ENCODE measurements around the gene BZW2.
"Not testable (repeated sequence)": the region's sequence is repeated elsewhere in the genome, so short reads cannot be mapped to it uniquely, and the experiment has no call there.

Gene BZW2

DNA sequence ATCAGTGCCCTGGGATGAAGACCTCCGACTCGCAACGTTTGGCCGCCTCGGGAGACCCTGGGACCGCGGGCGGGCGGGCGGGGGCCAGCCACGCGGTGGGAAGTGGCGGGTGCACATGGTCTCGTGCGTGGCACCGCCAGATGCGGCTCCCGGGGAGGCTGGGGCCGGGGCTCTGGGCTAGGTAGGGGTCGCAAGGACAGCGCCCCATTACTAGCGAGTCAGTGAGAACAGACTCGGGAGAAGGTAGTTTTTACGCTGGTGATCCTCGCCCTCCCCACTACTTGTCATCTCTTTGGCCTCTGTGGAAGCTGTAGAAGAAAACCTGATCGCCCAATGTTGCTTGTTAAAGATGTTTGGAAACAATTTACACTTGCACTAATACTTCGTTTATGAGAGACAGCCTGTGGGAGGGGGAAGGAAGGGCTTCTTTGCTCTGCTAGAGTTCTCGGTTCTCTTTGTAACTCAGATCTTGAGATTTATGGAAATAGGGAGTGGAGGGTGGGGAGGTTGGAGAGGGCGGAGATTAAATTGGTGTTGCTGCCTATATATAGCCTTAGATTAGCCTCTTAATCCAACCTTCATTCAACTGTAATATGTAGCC is 591 bp downstream of the BZW2 start:
- DNase-seq: no peak

DNA sequence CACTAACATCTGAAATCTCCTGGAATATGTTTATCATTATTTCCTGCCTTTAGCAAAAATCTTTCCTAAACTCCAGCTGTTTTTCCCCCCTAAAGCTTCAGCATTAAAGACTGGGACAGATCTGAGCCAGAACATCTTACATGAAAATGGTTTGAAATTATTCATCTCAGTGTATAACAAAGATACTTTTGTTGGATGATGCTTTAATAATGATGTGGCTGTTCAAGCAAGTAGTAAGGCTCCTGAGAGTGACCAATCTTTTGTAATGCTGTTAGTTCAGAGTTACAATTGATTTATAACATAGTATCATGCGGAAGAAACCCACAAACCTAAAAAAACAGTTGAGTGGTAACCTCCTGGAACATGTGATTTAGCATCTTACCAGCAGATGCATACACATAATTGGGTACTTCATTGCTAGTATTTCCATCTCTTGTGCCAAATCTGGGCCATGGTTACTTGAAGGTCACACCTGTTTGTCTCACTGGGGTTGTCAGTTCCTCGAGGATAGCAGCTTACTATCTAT is 1.5 kb downstream of the BZW2 start:
- DNase-seq: no peak

DNA sequence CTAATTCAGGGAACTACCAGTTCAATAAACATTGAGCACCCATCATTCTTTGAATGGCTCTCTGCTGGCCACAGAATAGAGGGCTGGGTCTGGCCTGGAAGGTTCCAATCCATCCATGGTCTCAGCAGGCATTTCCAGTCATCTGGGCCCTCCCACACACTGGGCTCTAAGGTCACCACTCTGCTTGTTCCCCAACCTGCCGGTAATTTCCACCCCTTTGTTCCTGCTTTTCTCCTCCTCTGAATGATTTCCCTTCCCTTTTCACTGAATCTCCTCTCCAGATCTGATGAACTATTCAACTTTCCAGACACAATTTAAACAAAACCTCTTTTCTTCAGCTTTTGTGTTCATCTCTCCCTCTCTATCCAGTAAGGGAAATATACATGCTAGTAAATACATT is 2.6 kb downstream of the BZW2 start:
- no peak for DNase-seq

DNA sequence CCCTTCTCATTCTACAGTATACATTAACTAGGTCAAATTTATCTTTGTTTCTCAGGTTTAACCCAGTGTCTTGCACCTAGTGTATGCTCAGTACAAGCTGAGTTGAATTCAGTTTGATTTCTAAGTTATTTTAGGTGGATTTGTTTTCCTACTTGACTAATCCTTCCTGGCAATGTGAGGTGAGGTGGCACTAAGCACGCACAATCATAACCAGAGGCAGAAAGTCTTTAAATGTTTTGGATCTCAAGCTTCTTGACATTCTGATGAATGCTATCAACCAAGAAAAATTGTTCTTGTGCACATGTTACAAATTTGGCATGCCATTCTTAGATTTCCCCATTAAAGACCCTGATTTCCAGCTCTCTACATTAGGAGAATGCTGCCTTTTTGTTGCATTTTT is 3.2 kb downstream of the BZW2 start:
- no peak for DNase-seq

DNA sequence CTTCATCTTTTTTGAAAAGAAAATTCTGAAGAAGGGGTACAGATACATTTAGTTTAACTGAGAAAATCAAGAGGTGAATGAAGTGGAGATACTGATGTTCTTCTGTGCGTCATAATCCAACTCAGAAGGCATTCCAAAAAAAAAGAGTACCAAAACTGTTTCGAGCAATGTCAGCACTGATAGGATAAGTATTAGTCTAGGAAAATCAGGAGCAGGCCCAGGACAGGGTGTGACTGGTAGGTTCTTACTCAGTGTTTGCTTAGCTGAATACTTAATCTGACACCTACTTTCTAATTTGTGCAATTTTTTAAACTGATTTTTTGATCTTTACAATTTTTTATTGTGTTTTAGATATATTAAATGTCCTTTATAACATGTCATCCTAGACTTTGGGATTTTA is 4.3 kb downstream of the BZW2 start:
- DNase-seq: no peak

DNA sequence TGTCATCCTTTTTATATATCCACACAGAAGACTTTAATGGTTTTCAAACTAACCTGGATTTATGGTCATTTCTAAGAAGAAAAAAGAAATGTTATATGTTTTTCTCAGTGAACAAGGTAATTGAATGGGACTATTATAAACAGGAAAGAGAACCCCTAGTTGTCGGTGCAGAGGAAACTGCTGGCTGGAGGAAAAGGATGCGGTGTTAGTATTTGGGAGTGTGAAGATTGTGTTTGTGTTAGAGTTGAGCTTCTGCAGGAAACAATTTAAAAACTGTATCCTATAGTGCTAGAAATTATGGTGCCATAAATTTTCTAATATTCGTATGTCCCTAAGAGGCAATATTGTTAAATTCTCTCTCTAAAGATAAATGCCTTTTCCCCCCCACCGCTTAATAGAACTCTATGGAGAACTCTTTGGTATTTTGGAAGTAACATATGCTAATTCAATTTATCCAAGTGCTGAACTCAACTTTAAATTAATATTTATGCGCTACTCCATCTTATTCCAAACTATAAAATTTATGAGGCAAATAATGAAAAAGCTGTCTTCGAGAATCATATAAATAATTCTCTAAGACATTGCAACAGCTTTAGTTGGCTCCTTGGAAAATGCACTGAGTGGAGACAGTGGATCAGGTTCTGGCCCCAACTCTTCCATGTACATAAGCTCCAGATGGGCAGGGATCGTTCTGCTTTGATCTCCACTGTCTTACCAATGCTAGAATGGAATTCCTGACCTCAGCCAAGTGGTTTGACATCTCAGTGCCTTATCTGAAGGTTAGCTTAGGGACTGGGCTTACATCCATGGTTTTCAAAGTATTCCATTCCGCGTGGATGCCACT is 5.6 kb downstream of the BZW2 start:
- DNase-seq: no peak

DNA sequence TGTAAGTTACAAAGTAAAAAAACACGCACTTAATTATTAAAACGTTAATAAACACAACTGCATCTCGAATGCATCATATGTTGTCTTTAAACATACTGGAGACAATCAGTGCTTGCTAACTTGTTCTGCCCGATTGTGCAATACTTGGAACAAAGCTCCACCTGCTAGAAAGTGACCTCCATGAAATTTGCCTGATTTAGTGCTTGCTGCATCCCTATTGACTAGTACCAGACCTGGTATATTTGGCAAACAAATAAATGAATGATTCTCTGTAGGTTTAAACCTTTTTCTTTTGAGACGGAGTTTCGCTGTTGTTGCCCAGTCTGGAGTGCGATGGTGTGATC is 6.2 kb downstream of the BZW2 start:
- DNase-seq: no peak

DNA sequence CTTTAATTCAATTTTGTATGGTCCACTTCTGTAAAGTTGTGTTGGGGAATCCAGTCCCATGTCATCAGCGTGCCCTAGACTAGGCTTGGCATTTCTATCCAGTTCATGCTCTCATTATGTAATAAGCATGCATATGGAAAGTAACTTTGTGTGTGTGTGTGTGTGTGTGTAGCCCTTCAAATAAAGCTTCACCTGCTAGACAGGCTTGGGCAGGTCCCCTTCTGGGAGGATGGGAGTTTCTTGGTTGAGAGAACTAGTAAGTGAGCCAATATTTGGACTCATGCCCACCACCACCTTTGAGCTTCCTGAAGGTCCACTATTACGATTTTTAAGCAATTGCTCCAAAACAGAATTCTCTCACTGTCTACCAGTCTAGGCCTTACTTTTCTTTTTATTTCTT is 6.9 kb downstream of the BZW2 start:
- no peak for DNase-seq

DNA sequence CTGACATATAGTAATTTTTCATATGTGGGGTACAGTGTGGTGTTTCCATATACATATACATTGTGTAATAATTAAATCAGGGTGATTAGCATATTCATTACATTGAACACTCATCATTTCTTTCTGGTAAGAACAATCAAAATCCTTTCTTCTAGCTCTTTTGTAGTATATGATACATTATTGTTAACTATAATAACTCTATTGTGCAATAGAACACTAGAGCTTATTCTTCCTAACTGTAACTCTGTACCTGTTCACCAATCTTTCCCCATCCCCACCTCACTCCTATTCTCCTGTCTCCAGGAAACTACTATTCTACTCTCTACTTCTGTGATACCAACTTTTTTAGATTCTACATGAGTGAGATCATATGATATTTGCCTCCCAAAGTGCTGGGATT is 9.4 kb downstream of the BZW2 start:
- DNase-seq: no peak

DNA sequence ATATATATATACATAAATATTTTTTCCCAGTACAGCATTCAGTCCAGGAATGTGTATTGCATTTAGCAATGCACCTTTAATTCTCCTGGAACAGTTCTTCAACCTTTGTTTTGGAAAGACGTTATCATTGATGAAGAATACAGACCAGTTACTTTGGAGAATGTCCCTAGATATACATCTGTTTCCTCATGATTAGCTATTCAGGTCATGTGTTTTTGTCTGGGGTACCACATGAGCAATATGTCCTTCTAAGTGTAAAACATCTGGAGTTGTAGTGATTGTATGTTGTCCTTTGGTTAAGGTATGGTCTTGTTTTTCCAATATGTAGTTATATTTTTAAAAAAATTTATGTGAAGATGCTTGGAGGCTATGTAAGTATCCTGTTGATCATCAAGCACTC is 10.2 kb downstream of the BZW2 start:
- DNase-seq: no peak

DNA sequence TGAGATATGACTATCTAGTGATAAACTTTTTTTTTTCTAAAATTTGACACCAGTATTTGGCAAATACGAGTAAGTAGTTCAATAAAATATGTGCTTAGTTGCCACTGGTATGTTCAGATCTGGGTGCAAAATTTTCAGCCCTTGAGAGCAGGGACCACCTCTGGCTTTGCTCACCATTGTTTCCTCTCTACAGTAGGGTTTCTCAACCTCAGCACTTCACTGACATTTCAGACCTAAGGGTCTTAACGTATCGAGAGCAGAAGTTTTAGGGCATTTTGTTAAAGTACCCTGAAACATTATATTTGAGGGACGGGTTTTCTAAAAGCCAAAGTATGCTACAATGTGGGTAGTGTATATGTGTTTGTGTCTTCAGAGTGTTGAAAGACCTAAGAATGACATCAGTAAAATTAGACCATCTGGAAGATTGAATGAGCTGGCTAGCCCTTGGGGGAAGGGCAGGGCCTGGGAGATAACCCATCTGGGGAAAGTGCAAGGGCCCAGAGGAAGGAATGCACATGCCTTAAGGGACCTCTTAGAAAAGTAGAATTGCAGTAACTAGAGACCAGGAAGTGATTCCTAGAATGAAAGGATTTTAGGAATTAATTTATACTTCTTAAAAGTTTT is 11.8 kb downstream of the BZW2 start:
- no peak for DNase-seq

DNA sequence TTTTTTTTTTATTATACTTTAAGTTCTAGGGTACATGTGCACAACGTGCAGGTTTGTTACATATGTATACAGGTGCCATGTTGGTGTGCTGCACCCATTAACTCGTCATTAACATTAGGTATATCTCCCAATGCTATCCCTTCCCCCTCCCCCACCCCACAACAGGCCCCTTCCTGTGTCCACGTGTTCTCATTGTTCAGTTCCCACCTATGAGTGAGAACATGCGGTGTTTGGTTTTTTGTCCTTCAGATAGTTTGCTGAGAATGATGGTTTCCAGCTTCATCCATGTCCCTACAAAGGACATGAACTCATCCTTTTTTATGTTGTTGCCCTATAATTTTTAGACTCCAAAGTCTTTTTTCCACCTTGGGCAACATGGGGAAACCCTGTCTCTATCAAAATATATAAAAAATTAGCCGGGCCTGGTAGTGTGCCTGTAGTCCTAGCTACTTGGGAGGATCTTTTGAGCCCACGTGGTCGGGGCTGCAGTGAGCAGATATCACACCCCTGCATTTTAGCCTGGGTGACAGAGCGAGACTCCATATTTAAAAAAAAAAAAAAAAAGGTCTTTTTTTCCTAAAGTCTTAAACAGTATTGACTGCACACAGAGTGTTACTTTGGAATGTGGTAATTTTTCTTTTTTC is 14.0 kb downstream of the BZW2 start:
- DNase-seq: not testable (repeated sequence)

DNA sequence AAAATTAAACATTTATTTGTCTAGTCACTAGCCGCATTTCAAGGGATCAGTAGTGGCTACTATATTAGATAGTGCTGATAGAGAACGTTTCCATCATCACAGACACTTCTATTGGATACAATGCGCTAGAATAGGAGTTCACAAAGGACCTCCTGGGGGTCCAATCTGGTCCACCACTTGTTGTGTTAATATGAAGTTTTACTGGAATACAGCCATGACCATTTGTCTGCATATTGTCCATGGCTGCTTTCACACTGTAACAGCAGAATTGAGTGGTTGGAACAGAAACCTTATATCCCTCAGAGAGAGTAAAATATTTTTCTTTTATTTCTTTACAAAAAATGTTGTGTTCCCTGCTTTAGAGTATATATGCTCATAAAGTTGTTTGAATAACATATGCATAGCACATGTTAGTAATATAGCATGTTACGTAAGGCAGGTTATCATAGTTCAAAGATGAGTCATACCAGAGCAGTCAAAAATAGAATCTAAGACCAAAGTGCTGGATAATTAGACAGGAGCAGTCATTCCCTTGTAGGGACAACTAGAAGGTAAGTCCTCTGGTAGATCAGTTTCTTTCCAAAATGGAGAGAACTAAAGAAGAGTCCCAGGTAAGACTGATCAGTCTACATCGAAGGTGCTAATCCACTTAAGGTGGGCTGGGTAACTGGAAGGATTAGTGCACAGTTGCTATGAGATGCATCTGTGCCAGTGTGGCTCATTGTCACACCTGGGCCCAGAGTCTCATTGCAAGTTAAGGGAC is 14.9 kb downstream of the BZW2 start:
- DNase-seq: no peak

DNA sequence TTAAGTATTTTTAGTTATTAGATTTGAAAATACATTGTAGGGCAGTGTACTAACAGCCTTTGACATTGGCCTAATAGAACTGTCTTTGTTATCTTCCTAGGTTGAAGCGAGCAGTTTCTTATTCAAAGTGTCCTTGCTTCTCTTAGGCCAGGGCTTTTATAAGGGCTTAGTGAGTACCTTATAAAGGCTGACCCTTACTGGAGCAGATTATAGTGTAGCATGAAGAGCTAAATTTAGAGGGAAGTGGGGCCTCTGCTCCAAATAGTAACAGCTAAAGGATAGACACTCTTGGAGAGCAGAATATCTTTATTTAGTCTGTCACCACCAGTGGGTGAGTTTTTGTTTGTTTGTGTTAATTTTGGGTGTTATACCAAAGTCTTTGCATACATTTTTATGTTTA is 15.9 kb downstream of the BZW2 start:
- DNase-seq: no peak

DNA sequence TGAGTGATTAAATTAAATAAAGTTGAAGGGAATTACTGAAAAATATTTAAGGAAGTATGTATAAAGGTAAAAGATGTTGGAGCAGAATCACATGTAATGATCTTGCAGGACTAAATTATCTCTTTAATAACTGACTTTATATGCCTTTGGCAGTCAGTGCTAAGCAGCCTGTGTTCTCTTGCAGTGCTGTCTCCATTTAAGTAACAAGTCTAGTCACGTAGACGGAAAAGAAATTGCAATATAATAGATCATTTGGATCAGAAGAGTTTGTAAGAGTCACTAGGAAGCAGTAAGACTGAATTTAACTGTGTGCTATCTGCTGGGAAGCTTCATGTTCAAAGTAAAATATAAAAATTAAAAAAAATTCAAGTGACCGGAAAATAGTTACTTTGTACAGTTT is 21.4 kb downstream of the BZW2 start:
- DNase-seq: no peak

DNA sequence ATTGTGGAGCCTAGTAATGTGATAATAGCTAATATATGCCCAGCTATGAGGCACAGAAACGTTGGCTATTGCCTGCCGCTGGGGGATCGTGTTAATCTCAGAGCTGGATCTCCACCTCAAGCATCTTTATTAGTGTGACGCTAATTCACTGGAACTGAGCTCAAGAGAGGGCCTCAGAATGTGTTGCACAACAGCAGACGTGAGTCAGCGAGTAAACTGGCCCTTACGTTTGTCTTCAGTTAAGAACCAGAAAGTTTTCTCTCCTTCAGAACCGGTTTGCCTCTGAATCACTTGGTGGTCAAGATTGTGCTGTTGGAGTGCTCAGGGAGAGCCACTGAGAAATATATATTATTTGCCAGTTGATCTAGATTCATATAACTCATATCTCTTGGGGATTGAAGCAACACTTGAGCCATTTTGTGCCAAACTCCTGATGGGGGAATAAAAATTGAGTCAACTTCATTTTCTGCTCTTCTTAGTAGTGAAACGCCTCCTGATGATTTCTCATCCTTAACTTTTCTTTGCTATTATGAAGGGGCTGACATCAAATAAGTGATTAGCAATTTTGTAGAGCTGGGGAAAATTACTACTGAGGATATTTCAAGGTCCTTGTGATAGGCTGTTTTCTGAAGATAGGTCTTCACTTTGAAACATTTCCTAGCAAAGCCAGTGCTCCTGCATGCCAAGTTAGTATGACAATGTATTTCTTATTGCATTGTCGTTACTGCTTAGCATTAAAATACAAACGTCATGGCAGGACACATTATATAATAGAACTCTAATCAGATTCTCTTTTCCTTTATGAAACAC is 22.3 kb downstream of the BZW2 start:
- DNase-seq: no peak

DNA sequence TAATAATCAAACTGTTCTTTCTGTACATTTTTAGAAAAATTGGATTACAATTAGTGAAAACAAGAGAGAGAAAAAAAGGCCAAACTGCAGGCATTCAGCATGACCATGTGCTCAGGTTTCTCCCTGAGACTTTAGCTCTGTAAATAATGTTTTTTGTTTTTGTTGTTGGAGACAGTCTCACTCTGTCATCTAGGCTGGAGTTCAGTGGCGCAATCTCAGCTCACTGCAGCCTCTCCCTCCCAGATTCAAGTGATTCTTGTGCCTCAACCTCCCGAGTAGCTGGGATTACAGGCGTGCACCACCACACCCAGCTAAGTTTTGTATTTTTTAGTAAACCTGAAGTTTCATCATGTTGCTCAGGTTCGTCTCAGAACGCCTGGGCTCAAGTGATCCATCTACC is 23.0 kb downstream of the BZW2 start:
- DNase-seq: no peak

DNA sequence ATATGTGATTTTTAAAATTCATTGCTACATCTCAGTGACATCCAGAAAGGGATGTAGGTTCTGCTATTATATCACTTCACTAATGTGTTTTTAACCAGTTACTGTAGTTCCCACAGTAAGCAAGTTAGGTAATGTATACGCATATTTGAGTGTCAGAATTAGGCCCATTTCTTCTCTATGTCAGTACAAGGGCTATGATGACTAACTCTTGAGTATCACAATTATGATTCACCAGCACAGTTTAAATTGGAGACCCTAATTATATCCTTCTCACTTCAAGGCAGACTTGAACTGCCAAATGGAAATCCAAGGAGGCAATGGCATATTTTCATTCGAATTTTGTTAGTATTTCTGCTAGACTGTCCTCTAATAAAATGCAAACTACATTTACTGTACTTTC is 23.6 kb downstream of the BZW2 start:
- DNase-seq: no peak

DNA sequence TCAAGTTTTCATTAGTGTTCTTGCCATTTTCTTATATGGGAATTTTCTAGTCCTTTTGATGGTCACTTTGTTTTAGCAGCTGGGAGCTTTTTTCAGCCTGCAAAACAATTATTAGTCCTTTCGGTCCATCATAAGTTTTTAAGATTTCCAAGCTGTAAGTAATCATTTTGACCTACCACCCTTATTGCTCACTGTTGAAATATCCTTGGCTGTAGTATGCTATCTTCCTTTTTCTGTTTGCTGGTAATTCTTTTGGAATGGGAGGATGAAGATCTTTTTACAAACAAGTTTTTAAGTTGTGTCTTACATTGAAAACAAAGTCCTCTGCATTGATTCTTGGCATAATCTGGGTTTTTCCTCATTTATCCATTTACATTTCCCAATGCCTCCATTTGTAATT is 24.0 kb downstream of the BZW2 start:
- no peak for DNase-seq

DNA sequence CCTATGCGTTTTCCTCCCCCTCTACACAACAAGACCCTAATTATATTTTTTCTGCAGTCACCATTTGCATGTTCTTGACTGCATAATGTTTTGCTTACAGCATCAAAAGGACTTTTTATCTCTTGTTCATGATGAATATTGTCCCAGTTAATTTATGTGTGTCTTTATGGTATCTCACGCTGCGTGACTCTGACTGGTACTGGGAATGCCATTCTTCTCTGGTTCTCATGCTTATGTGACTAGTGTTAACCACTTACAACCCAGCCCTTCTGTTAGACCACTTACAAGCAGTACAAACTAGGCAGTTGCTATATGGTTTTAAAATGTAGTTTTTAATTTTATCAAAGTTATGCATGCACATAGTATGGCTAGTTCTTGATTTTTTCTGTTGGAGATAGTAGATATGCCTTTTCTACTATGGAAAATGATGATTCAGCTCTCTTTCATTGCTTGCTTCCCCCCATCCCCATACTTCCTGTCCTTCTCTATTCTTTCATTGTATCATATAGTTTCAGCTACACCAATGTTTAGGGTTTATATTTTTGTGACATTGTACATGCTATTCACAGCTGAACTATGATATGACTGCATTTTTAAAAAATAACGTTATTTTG is 24.9 kb downstream of the BZW2 start:
- DNase-seq: no peak

DNA sequence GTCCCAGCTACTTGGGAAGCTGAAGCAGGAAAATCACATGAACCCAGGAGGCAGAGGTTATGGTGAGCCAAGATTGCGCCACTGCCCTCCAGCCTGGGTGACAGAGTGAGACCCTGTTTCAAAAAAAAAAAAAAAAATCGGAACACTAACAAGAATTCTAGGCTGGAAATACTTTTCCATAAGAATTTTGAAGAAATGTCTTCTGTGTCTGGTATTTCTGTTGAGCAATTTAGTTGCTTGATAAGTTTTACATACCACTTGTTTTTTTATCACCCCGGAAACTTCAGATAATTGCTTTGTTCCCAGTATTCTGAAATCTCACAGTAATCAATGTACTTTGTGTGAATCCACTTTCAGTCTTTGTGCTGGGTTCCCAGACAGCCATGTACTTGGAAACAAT is 25.8 kb downstream of the BZW2 start:
- DNase-seq: no peak

DNA sequence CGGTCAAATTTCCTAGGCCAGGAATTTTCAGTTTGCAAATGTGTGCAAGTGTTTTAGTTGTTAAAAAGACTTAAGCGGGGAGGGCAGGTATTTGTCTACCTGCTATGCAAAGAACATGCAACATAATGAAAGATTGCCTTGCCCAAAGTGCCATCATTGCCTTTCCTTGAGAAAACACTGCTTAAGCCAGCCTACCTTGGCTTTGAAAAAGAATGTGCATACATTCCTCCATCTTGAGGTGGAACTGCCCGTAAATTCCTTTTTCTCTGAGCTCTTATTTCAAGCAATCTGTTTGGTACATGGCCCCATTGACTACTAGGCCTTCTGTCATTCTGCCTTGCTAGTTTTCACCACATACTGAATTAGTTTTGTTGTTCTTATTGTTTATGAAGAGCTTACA is 29.3 kb downstream of the BZW2 start:
- DNase-seq: no peak

Measured in NCI-H748 treated with DMSO at 0.1 percent for 48 hours (cell line).